Hematopoietic multipotent progenitor cell treated with erythropoietin and hydrocortisone succinate and interleukin-3 and kit ligand, for 15 days (in vitro differentiated cells): ENCODE data around the gene ERCC1.

Experiments
- DNase-seq: peaks from one replicate; pipeline ENCODE4 v3.0.0-alpha.2; 2015; ENCODE audit warnings: low spot score

Gene ERCC1

GRCh38 chr19:45364696-45365095 lies 59.0 kb downstream of the ERCC1 start:
- no peak for DNase-seq

DNA sequence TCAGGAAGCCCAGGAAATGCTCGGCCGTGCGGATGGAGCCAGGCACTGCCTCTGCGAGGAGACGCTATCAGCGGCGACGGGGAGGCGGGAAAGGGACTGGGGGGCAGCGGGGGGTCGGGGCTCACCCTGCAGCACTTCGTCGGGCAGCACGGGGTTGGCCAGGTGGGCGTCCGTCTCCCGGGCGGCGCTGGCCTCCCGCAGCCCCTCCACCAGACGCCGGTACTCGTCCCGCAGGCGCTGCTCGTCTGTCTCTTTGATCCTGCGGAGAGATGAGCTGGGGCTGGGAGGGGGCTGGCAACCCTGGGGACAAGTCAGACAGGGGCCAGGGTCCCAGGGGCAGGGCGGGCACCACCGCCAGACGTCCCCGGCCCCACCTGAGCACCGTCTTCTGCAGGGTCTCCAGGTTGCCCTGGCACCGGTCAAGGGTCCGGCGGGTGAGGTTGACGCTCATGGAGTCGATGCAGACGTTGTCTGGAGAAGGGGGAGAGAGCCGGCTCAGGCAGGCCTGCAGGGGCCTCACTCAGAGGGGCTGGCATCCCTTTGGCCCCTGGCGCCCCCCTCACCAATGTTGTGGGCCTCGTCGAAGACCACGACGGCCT lies 59.8 kb downstream of the ERCC1 start:
- DNase-seq, result no peak

DNA sequence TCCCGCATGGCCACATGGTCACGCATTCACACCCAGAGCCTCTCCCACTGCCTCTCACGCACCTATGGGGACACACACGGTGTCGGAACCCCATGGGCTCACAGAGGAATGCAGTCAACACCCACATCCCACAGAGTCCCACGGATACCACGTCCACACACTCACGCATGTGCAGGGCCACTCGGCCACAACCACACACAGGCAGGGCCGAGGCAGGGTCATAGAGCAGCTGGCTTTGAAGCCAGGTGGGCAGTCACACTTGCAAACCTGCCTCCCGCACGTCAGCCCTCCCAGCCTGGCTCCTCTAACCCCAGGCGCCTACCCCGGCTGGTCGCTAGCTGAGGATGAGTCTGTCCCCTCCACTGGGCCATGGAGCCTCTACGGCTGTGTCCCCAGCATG lies 61.4 kb downstream of the ERCC1 start:
- DNase-seq, result no peak

GRCh38 chr19:45361608-45362007 lies 62.1 kb downstream of the ERCC1 start:
- DNase-seq, result no peak

DNA sequence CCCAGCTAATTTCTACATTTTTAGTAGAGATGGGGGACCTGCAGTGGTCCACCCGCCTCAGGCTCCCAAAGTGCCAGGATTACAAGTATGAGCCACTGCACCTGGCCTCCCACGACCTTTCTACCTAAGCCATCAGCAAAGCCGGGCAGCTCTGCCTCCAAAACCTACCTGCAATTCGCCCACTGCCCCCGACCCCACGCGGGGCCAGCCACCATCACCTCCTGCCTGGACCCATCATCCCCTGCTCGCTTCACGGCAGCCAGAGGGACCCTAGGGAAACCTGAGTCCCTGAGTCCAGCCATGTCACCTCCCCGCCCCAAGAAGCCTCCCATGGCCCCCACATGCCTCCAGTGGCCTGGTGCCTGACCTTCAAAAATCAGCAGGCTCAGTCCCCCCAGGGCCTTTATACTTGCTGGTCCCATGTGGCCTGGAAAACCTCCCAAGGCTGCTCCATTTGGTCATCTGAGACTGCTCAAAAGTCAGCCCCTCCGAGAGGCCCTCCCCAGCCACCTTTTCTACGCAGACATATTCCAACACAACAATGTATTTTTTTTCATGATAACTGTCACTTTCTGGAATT lies 65.4 kb downstream of the ERCC1 start:
- no peak for DNase-seq

DNA sequence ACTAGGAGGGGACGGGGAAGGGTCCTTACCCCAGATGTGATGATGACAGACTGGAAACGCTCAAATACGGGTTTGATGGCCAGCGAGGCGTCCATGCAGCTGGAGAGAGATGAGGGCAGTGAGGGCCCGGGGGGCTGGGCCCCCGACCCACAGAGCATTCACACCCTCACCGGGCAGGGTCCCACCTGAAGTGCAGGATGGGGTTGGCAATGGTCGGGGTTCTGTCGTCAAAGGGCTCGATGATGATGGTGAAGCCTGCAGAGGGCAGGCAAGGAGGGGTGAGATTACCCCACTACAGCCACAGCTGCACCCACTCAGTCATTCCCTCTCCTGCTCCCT lies 66.3 kb downstream of the ERCC1 start:
- no peak for DNase-seq
